K562 (cell line): ENCODE results near the gene MSL2. TPM values are rescaled to one million over a fixed set of nuclear protein-coding genes. Genes with fewer than 3 reads are reported as not detected.

ENCODE experiments used
- ASH1L ChIP-seq: fragments of 450-650 bp; IDR thresholded peaks from 2 replicates; pipeline ENCODE4 v1.6.1; 2018; ENCODE audit warnings: borderline replicate concordance, mild to moderate bottlenecking, low read depth; ENCODE audit not compliant: partially characterized antibody
- ATF7 ChIP-seq: fragments of 450-650 bp; IDR thresholded peaks from 2 replicates; pipeline ENCODE4 v1.7.1; 2014; ENCODE audit warnings: mild to moderate bottlenecking, moderate library complexity
- BCOR ChIP-seq: fragments of 450-650 bp; IDR thresholded peaks from 2 replicates; pipeline ENCODE4 v1.6.1; 2016
- BRF1 ChIP-seq: IDR thresholded peaks from 3 replicates; pipeline ENCODE4 v1.6.1; 2011; ENCODE audit warnings: borderline replicate concordance, mild to moderate bottlenecking; ENCODE audit not compliant: insufficient read length; ENCODE audit errors: extremely low read depth
- CHD4 ChIP-seq: fragments of 200-600 bp; sonication (generic); IDR thresholded peaks from 3 replicates; pipeline ENCODE4 v1.6.1; 2012; ENCODE audit warnings: low read depth, mild to moderate bottlenecking, mixed read lengths, low read length, inconsistent platforms; ENCODE audit not compliant: insufficient read depth, insufficient replicate concordance, poor library complexity, severe bottlenecking
- ESRRB ChIP-seq: fragments of 250-450 bp; sonication (Bioruptor Pico); IDR thresholded peaks from 2 replicates; pipeline ENCODE4 v1.5.0; 2020; ENCODE audit warnings: mild to moderate bottlenecking, moderate library complexity, borderline replicate concordance
- ETS2 ChIP-seq: IDR thresholded peaks from 2 replicates; pipeline ENCODE4 v1.6.1; 2016; ENCODE audit warnings: borderline replicate concordance, missing genetic modification characterization, mild to moderate bottlenecking, moderate library complexity, missing compliant biosample characterization; ENCODE audit not compliant: poor library complexity, severe bottlenecking
- KAT7 ChIP-seq: sonication (generic); formaldehyde crosslinking; IDR thresholded peaks from 2 replicates; pipeline ENCODE4 v1.8.0; 2022; ENCODE audit warnings: missing genetic modification reagents, mild to moderate bottlenecking, borderline replicate concordance
- MCM3 ChIP-seq: fragments of 450-650 bp; IDR thresholded peaks from 2 replicates; pipeline ENCODE4 v1.6.1; 2016
- MECOM ChIP-seq: fragments of 250-450 bp; sonication (Bioruptor Pico); IDR thresholded peaks from 2 replicates; pipeline ENCODE4 v1.8.0; 2022; ENCODE audit warnings: inconsistent platforms
- NFRKB ChIP-seq: fragments of 450-650 bp; IDR thresholded peaks from 2 replicates; pipeline ENCODE4 v1.6.1; 2016; ENCODE audit warnings: low read depth
- SAP30 ChIP-seq: fragments of 200-600 bp; sonication (generic); IDR thresholded peaks from 2 replicates; pipeline ENCODE4 v1.6.1; 2012; ENCODE audit warnings: borderline replicate concordance, low read depth, mild to moderate bottlenecking, moderate library complexity, low read length, control low read depth, inconsistent platforms; ENCODE audit not compliant: insufficient read depth, poor library complexity, severe bottlenecking
- SMARCC2 ChIP-seq: fragments of 450-650 bp; IDR thresholded peaks from 2 replicates; pipeline ENCODE4 v1.6.1; 2017; ENCODE audit warnings: antibody characterized with exemption, moderate library complexity, mild to moderate bottlenecking, low read depth
- STAT5A ChIP-seq: IDR thresholded peaks from 2 replicates; pipeline ENCODE4 v1.6.1; 2012; ENCODE audit warnings: low read length, inconsistent platforms, borderline replicate concordance
- ZFP1 ChIP-seq: fragments of 450-650 bp; formaldehyde crosslinking; IDR thresholded peaks from 2 replicates; pipeline ENCODE4 v1.4.0; 2020; ENCODE audit warnings: mild to moderate bottlenecking, mixed read lengths
- ZFX ChIP-seq: sonication (generic); formaldehyde crosslinking; IDR thresholded peaks from 2 replicates; pipeline ENCODE4 v1.8.0; 2022; ENCODE audit warnings: mild to moderate bottlenecking, missing genetic modification reagents, moderate library complexity
- ZNF282 ChIP-seq: sonication (generic); formaldehyde crosslinking; IDR thresholded peaks from 2 replicates; pipeline ENCODE4 v1.8.1; 2023; ENCODE audit warnings: missing genetic modification reagents
- ZNF644 ChIP-seq: fragments of 200-800 bp; sonication (Bioruptor generic); IDR thresholded peaks from 2 replicates; pipeline ENCODE4 v1.6.1; 2016; ENCODE audit warnings: low read depth, missing genetic modification characterization, missing compliant biosample characterization
- ZNF696 ChIP-seq: fragments of 250-450 bp; sonication (Bioruptor Pico); conservative IDR thresholded peaks from 2 replicates; pipeline ENCODE4 v1.4.0; 2020; ENCODE audit warnings: mild to moderate bottlenecking, moderate library complexity
- polyA plus RNA-seq, 8 experiments: library from polyadenylated mRNA; depleted of rRNA in 4 of 8; stranded (reverse) in 5 of 8; unstranded in 3 of 8; fragments of >200 nt; fragmentation: Nextera tagmentation in 2 of 8; fragmentation: Illumina TruSeq in 1 of 8; extraction: Ambion mirVana in 2 of 8; extraction: Trizol in 1 of 8; gene quantifications; 2 replicates each; pipeline versions ENCODE4 v1.2.1 to v1.2.3, GENCODE V29; 2011 to 2014; ENCODE audit warnings: inconsistent platforms in 1 of 8, missing spikeins in 1 of 8
- total RNA-seq, 7 experiments: library from RNA; depleted of rRNA in 6 of 7; stranded (reverse); fragments of >200 nt in 6 of 7; fragmentation: Illumina TruSeq in 2 of 7; extraction: Trizol in 2 of 7; gene quantifications; 2 replicates each; pipeline versions ENCODE4 v1.2.1 to v1.2.3, GENCODE V29; 2011 to 2021; ENCODE audit warnings: low replicate concordance in 1 of 7
- TF ChIP-seq, protein P1 (sequence below): fragments of 250-450 bp; sonication (Bioruptor Pico); IDR thresholded peaks from 2 replicates; pipeline ENCODE4 v1.5.1; 2021; ENCODE audit warnings: mild to moderate bottlenecking
- TF ChIP-seq, protein P2 (sequence below): sonication (generic); formaldehyde crosslinking; IDR thresholded peaks from 2 replicates; pipeline ENCODE4 v1.8.1; 2022; ENCODE audit warnings: missing genetic modification reagents
- TF ChIP-seq, protein P3 (sequence below), 2 experiments: fragments of 150-350 bp in 1 of 2; IDR thresholded peaks; 2 replicates each; pipeline ENCODE4 v1.6.1; 2012 to 2016; ENCODE audit warnings: low read depth in 2 of 2, low read length in 2 of 2, mild to moderate bottlenecking in 1 of 2, moderate library complexity in 1 of 2
- TF ChIP-seq, protein P4 (sequence below): sonication (generic); formaldehyde crosslinking; IDR thresholded peaks from 2 replicates; pipeline ENCODE4 v1.8.0; 2022; ENCODE audit warnings: missing genetic modification reagents, mild to moderate bottlenecking, moderate library complexity, borderline replicate concordance

MSL2 gene
- total and polyA plus RNA-seq, 9 of the 15 experiments (the other 6 are each of a cell fraction or from before 2014, with no cell fraction given), result 1.9 to 19.9 (median 9.1) TPM

DNA sequence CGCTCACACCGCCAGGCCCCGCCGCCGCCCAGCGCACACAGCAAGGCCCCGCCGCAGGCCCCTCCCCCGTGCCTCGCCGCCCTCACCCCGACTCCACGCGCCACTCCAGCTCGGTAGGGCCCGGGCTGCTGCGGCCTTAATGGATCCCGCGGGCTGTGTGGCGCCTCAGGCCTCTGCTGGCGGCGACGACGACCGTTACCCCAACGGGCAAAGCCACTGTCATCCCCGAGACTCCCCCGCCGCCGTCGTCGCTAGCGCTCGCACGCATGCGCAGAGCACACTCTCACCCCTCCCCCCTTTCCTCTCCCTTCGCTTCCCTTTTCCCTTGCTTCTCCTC is at the start of gene MSL2 (continued):
- TF ChIP-seq NFRKB, result no peak; the same call in 1 of the 2 replicates
- TF ChIP-seq ESRRB (CRISPR knock-in tag), result no peak
- no peak for TF ChIP-seq ZNF282 (CRISPR knock-in tag)
- TF ChIP-seq ATF7, result no peak
- no peak for TF ChIP-seq MECOM (CRISPR knock-in tag)
- TF ChIP-seq ZFP1, result no peak
- TF ChIP-seq, protein P1, sequence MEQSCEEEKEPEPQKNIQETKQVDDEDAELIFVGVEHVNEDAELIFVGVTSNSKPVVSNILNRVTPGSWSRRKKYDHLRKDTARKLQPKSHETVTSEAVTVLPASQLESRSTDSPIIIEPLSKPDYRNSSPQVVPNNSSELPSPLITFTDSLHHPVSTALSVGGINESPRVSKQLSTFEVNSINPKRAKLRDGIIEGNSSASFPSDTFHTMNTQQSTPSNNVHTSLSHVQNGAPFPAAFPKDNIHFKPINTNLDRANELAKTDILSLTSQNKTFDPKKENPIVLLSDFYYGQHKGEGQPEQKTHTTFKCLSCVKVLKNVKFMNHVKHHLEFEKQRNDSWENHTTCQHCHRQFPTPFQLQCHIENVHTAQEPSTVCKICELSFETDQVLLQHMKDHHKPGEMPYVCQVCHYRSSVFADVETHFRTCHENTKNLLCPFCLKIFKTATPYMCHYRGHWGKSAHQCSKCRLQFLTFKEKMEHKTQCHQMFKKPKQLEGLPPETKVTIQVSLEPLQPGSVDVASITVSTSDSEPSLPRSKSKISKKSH (CRISPR knock-in tag), result no peak
- no peak for TF ChIP-seq SMARCC2
- TF ChIP-seq MCM3, result no peak
- no peak for TF ChIP-seq CHD4
- TF ChIP-seq STAT5A, result no peak
- TF ChIP-seq, protein P2, sequence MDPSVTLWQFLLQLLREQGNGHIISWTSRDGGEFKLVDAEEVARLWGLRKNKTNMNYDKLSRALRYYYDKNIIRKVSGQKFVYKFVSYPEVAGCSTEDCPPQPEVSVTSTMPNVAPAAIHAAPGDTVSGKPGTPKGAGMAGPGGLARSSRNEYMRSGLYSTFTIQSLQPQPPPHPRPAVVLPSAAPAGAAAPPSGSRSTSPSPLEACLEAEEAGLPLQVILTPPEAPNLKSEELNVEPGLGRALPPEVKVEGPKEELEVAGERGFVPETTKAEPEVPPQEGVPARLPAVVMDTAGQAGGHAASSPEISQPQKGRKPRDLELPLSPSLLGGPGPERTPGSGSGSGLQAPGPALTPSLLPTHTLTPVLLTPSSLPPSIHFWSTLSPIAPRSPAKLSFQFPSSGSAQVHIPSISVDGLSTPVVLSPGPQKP (CRISPR knock-in tag), result no peak
- no peak for TF ChIP-seq ZNF696 (CRISPR knock-in tag)
- TF ChIP-seq ZNF644 (tag), result peak; percentile 29; the same call in 1 of the 2 replicates
- no peak for TF ChIP-seq ETS2
- no peak for TF ChIP-seq ASH1L
- no peak for TF ChIP-seq ZFX (CRISPR knock-in tag)
- TF ChIP-seq BCOR, result no peak
- TF ChIP-seq KAT7 (CRISPR knock-in tag), result 0 out of 2 replicates have a peak, but pooled peaks have one; percentile 31
- TF ChIP-seq, protein P3, sequence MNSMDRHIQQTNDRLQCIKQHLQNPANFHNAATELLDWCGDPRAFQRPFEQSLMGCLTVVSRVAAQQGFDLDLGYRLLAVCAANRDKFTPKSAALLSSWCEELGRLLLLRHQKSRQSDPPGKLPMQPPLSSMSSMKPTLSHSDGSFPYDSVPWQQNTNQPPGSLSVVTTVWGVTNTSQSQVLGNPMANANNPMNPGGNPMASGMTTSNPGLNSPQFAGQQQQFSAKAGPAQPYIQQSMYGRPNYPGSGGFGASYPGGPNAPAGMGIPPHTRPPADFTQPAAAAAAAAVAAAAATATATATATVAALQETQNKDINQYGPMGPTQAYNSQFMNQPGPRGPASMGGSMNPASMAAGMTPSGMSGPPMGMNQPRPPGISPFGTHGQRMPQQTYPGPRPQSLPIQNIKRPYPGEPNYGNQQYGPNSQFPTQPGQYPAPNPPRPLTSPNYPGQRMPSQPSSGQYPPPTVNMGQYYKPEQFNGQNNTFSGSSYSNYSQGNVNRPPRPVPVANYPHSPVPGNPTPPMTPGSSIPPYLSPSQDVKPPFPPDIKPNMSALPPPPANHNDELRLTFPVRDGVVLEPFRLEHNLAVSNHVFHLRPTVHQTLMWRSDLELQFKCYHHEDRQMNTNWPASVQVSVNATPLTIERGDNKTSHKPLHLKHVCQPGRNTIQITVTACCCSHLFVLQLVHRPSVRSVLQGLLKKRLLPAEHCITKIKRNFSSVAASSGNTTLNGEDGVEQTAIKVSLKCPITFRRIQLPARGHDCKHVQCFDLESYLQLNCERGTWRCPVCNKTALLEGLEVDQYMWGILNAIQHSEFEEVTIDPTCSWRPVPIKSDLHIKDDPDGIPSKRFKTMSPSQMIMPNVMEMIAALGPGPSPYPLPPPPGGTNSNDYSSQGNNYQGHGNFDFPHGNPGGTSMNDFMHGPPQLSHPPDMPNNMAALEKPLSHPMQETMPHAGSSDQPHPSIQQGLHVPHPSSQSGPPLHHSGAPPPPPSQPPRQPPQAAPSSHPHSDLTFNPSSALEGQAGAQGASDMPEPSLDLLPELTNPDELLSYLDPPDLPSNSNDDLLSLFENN (IDR thresholded peaks at IDR 0.05; ENCODE audit: low read depth in 2 of 2, low read length in 2 of 2), result no peak
- TF ChIP-seq, protein P4, sequence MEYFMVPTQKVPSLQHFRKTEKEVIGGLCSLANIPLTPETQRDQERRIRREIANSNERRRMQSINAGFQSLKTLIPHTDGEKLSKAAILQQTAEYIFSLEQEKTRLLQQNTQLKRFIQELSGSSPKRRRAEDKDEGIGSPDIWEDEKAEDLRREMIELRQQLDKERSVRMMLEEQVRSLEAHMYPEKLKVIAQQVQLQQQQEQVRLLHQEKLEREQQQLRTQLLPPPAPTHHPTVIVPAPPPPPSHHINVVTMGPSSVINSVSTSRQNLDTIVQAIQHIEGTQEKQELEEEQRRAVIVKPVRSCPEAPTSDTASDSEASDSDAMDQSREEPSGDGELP, result no peak; the same call in 1 of the 2 replicates
- TF ChIP-seq SAP30, result no peak
- no peak for TF ChIP-seq BRF1
